Neural cell (in vitro differentiated cells): ENCODE measurements around the gene TRAPPC13. TPM values are rescaled to one million over a fixed set of nuclear protein-coding genes. Genes with fewer than 3 reads are reported as not detected.
"Not testable (repeated sequence)": the region's sequence is repeated elsewhere in the genome, so short reads cannot be mapped to it uniquely, and the experiment has no call there.

Experiments used
- H2AFZ ChIP-seq: fragments of 200-600, 300-800 bp; sonication (generic), shearing (Covaris generic); 2 replicates; pipeline ENCODE4 v1.6.0; 2014; ENCODE audit warnings: low read depth, mild to moderate bottlenecking, antibody characterized with exemption, low read length, moderate library complexity
- H3F3A ChIP-seq: fragments of 200-600 bp; shearing (Covaris generic); 2 replicates; pipeline ENCODE4 v1.6.1; 2016; ENCODE audit warnings: mild to moderate bottlenecking, moderate library complexity, mixed read lengths, antibody characterized with exemption, low read length; ENCODE audit not compliant: insufficient read depth, poor library complexity, severe bottlenecking
- H3K27ac ChIP-seq: fragments of 200-600, 300-800 bp; sonication (generic), shearing (Covaris generic); 2 replicates; pipeline ENCODE4 v1.5.1; 2014; ENCODE audit warnings: mild to moderate bottlenecking, low read length, moderate library complexity
- H3K27me3 ChIP-seq: fragments of 300-800, 200-600 bp; sonication (generic), shearing (Covaris generic); 2 replicates; pipeline ENCODE4 v1.6.0; 2014; ENCODE audit warnings: mild to moderate bottlenecking, low read depth, low read length, moderate library complexity; ENCODE audit not compliant: insufficient read depth
- H3K36me3 ChIP-seq: fragments of 300-800, 200-600 bp; sonication (generic), shearing (Covaris generic); 2 replicates; pipeline ENCODE4 v1.5.1; 2014; ENCODE audit warnings: mild to moderate bottlenecking, antibody characterized with exemption, low read length, moderate library complexity; ENCODE audit not compliant: insufficient read depth
- H3K4me2 ChIP-seq: fragments of 300-800, 200-600 bp; sonication (generic), shearing (Covaris generic); 2 replicates; pipeline ENCODE4 v1.6.0; 2014; ENCODE audit warnings: mild to moderate bottlenecking, low read length
- H3K4me3 ChIP-seq: fragments of 300-800, 200-600 bp; sonication (generic), shearing (Covaris generic); 2 replicates; pipeline ENCODE4 v1.5.1; 2014; ENCODE audit warnings: mild to moderate bottlenecking, low read length, moderate library complexity
- H3K79me2 ChIP-seq: fragments of 200-600 bp; shearing (Covaris generic); replicated peaks from 2 replicates; pipeline ENCODE4 v1.6.0; 2014; ENCODE audit warnings: mild to moderate bottlenecking, low read length, moderate library complexity; ENCODE audit not compliant: insufficient read depth
- H3K9ac ChIP-seq: fragments of 300-800, 200-600 bp; sonication (generic), shearing (Covaris generic); 2 replicates; pipeline ENCODE4 v1.6.1; 2016; ENCODE audit warnings: mild to moderate bottlenecking, low read length, mixed read lengths
- H3K9me2 ChIP-seq: fragments of 200-600 bp; shearing (Covaris generic); 2 replicates; pipeline ENCODE4 v1.6.1; 2016; ENCODE audit warnings: mild to moderate bottlenecking, low read length, mixed read lengths; ENCODE audit not compliant: insufficient read depth
- H3K9me3 ChIP-seq: fragments of 200-600, 300-800 bp; sonication (generic), shearing (Covaris generic); 2 replicates; pipeline ENCODE4 v1.6.1; 2016; ENCODE audit warnings: mild to moderate bottlenecking, mixed run types, low read length, moderate library complexity, mixed read lengths
- H4K20me1 ChIP-seq: fragments of 200-600 bp; shearing (Covaris generic); 2 replicates; pipeline ENCODE4 v1.6.1; 2016; ENCODE audit warnings: mild to moderate bottlenecking, mixed run types; ENCODE audit not compliant: insufficient read depth
- EP300 ChIP-seq: fragments of 450-650 bp; conservative IDR thresholded peaks from 2 replicates; pipeline ENCODE4 v1.6.1; 2014; ENCODE audit warnings: antibody characterized with exemption, mild to moderate bottlenecking, moderate library complexity; ENCODE audit not compliant: poor library complexity, severe bottlenecking
- POLR2AphosphoS5 ChIP-seq: IDR thresholded peaks from 2 replicates; pipeline ENCODE4 v1.6.1; 2012
- RAD21 ChIP-seq: fragments of 450-650 bp; conservative IDR thresholded peaks from 2 replicates; pipeline ENCODE4 v1.6.1; 2014; ENCODE audit warnings: antibody characterized with exemption, mild to moderate bottlenecking, moderate library complexity
- SMC3 ChIP-seq: fragments of 450-650 bp; conservative IDR thresholded peaks from 2 replicates; pipeline ENCODE4 v1.6.1; 2014; ENCODE audit warnings: antibody characterized with exemption, mild to moderate bottlenecking, moderate library complexity; ENCODE audit not compliant: poor library complexity
- TAF1 ChIP-seq: IDR thresholded peaks from 2 replicates; pipeline ENCODE4 v1.6.1; 2012; ENCODE audit warnings: low read depth
- polyA plus RNA-seq: library from polyadenylated mRNA; depleted of rRNA; stranded (reverse); fragments of >200 nt; gene quantifications from 2 replicates; pipeline ENCODE4 v1.2.3, GENCODE V29; 2014
- TF ChIP-seq, protein P1 (sequence below): fragments of 450-650 bp; IDR thresholded peaks from 2 replicates; pipeline ENCODE4 v1.5.1; 2014; ENCODE audit warnings: antibody characterized with exemption, mild to moderate bottlenecking, moderate library complexity; ENCODE audit not compliant: poor library complexity, severe bottlenecking
- TF ChIP-seq, protein P2 (sequence below): IDR thresholded peaks from 2 replicates; pipeline ENCODE4 v1.6.1; 2012; ENCODE audit warnings: borderline replicate concordance

Gene TRAPPC13
- polyA plus RNA-seq, 1 donor from 2014 or later: 80.3 TPM

DNA sequence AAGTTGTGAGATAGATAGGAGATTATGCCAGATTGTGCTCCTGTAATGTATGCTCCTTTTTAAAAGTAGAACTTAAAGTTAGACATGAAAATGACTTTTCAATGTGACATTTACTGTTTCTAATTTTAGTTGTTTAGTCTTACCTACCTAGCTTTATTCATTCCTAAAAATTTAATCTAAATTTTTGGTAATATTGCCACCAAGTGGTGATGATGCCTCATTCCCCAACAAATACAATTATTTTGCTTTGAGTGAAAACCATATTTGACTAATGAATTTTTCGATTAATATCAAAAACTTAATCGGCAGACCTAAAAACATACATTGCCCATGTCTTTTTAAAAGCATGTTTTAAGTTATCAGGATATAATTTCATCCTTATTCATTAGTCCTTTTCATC lies 36.1 kb upstream of the TRAPPC13 start:
- H3F3A ChIP-seq: no peaks in the 10 kb centered on the region
- no peaks in the 10 kb centered on the region for H3K27me3 ChIP-seq
- no peak overlapping the region for H2AFZ ChIP-seq
- H3K9me3 ChIP-seq: no peaks in the 10 kb centered on the region
- H4K20me1 ChIP-seq: no peaks in the 10 kb centered on the region
- no peak overlapping the region for H3K4me3 ChIP-seq
- H3K4me2 ChIP-seq: no peak overlapping the region
- H3K79me2 ChIP-seq: no peaks in the 10 kb centered on the region
- H3K9ac ChIP-seq: no peak overlapping the region
- no peaks in the 10 kb centered on the region for H3K9me2 ChIP-seq
- no peak overlapping the region for H3K27ac ChIP-seq
- H3K36me3 ChIP-seq: peaks cover 4% of the 10 kb centered on the region
- TF ChIP-seq TAF1 (no peak), POLR2AphosphoS5 (no peak)
- TF ChIP-seq, protein P1, sequence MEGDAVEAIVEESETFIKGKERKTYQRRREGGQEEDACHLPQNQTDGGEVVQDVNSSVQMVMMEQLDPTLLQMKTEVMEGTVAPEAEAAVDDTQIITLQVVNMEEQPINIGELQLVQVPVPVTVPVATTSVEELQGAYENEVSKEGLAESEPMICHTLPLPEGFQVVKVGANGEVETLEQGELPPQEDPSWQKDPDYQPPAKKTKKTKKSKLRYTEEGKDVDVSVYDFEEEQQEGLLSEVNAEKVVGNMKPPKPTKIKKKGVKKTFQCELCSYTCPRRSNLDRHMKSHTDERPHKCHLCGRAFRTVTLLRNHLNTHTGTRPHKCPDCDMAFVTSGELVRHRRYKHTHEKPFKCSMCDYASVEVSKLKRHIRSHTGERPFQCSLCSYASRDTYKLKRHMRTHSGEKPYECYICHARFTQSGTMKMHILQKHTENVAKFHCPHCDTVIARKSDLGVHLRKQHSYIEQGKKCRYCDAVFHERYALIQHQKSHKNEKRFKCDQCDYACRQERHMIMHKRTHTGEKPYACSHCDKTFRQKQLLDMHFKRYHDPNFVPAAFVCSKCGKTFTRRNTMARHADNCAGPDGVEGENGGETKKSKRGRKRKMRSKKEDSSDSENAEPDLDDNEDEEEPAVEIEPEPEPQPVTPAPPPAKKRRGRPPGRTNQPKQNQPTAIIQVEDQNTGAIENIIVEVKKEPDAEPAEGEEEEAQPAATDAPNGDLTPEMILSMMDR: no peak

DNA sequence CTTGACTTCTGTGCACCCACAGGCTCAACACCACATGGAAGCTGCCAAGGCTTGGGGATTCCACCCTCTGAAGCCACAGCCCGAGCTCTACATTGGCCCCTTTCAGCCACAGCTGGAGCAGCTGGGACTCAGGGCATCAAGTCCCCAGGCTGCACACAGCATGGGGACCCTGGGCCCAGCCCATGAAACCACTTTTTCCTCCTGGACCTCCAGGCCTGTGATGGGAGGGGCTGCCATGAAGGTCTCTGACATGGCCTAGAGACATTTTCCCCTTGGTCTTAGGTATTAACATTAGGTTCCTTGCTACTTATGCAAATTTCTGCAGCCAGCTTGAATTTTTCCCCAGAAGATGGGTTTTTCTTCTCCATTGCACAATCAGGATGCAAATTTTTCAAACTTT lies 23.1 kb upstream of the TRAPPC13 start:
- not testable (repeated sequence) for H3K9me2 ChIP-seq, H4K20me1 ChIP-seq
- peaks cover 15% of the 10 kb centered on the region for H3K36me3 ChIP-seq

DNA sequence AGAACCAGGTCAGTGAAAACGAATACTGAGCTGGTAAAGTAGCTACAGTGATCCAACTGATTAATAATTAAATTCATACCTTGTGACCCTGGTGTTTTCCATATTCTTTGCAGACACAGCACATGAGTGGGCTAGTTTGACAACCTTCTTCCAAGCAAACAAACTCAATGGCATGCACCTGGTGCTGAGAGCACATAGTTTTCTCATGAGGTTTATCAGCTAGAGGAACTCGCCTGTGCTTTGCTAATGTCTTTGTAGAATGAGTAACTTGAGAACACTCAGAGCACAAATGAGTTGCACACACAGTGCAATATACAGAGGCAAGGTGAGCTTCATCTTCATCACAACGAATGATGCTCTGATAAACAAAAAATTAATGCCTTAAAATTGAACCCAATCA lies 13.3 kb upstream of the TRAPPC13 start:
- peaks cover 10% of the 10 kb centered on the region for H3K36me3 ChIP-seq
- H3K4me2 ChIP-seq: no peak overlapping the region
- no peak overlapping the region for H3K27ac ChIP-seq
- peaks cover 5% of the 10 kb centered on the region for H3K79me2 ChIP-seq
- no peaks in the 10 kb centered on the region for H3K9me2 ChIP-seq
- TF ChIP-seq POLR2AphosphoS5 (no peak), TAF1 (no peak), SMC3 (no peak), RAD21 (no peak), EP300 (no peak)
- TF ChIP-seq, protein P2, sequence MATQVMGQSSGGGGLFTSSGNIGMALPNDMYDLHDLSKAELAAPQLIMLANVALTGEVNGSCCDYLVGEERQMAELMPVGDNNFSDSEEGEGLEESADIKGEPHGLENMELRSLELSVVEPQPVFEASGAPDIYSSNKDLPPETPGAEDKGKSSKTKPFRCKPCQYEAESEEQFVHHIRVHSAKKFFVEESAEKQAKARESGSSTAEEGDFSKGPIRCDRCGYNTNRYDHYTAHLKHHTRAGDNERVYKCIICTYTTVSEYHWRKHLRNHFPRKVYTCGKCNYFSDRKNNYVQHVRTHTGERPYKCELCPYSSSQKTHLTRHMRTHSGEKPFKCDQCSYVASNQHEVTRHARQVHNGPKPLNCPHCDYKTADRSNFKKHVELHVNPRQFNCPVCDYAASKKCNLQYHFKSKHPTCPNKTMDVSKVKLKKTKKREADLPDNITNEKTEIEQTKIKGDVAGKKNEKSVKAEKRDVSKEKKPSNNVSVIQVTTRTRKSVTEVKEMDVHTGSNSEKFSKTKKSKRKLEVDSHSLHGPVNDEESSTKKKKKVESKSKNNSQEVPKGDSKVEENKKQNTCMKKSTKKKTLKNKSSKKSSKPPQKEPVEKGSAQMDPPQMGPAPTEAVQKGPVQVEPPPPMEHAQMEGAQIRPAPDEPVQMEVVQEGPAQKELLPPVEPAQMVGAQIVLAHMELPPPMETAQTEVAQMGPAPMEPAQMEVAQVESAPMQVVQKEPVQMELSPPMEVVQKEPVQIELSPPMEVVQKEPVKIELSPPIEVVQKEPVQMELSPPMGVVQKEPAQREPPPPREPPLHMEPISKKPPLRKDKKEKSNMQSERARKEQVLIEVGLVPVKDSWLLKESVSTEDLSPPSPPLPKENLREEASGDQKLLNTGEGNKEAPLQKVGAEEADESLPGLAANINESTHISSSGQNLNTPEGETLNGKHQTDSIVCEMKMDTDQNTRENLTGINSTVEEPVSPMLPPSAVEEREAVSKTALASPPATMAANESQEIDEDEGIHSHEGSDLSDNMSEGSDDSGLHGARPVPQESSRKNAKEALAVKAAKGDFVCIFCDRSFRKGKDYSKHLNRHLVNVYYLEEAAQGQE: no peak
- TF ChIP-seq, protein P1: no peak
- H3K9me3 ChIP-seq: no peaks in the 10 kb centered on the region
- no peaks in the 10 kb centered on the region for H3F3A ChIP-seq
- H3K9ac ChIP-seq: no peak overlapping the region
- H4K20me1 ChIP-seq: no peaks in the 10 kb centered on the region
- no peak overlapping the region for H3K4me3 ChIP-seq
- H2AFZ ChIP-seq: no peak overlapping the region
- no peaks in the 10 kb centered on the region for H3K27me3 ChIP-seq

More for the DNA sequence above, 23.1 kb upstream of the TRAPPC13 start:
- not testable (repeated sequence) for H3K9me3 ChIP-seq, H3K27ac ChIP-seq, H3K27me3 ChIP-seq, H3K4me3 ChIP-seq, H3F3A ChIP-seq, H3K4me2 ChIP-seq, H3K79me2 ChIP-seq, H3K9ac ChIP-seq, H2AFZ ChIP-seq
